Tibial nerve (tissue), 4 donors: ENCODE results near the gene ROPN1L. TPM values are rescaled to one million over a fixed set of nuclear protein-coding genes. Genes with fewer than 3 reads are reported as not detected.
A peak's percentile ranks its signal among the peaks of the same experiment; 100 is the strongest.

Experiments
- DNase-seq, 2 donors: peaks; one replicate each; pipeline ENCODE4 v3.0.0-alpha.2; 2019; ENCODE audit warnings: low spot score in 2 of 2
- H3K27ac ChIP-seq, 4 donors: fragments of 200-600 bp; sonication (generic) in 3 of 4; one replicate each; pipeline ENCODE4 v1.5.1; 2017 to 2019; ENCODE audit warnings: mild to moderate bottlenecking in 1 of 4
- H3K27me3 ChIP-seq, 2 donors: fragments of 200-600 bp; sonication (generic) in 1 of 2; one replicate each; pipeline versions ENCODE4 v1.5.1 to v1.6.0; 2017 to 2019
- H3K36me3 ChIP-seq, 3 donors: fragments of 200-600 bp; sonication (generic); one replicate each; pipeline ENCODE4 v1.5.1; 2018 to 2019
- H3K4me1 ChIP-seq, 4 donors: fragments of 200-600 bp; sonication (generic) in 3 of 4; one replicate each; pipeline ENCODE4 v1.5.1; 2017 to 2019
- H3K4me3 ChIP-seq, 4 donors: fragments of 200-600 bp; sonication (generic) in 3 of 4; one replicate each; pipeline ENCODE4 v1.5.1; 2017 to 2019; ENCODE audit warnings: mild to moderate bottlenecking in 1 of 4, moderate library complexity in 1 of 4
- H3K9me3 ChIP-seq, 4 donors: fragments of 200-600 bp; sonication (generic) in 3 of 4; one replicate each; pipeline ENCODE4 v1.5.1; 2017 to 2019
- CTCF ChIP-seq, 5 experiments: fragments of 200-600 bp in 3 of 5; fragments of 450-650 bp in 2 of 5; sonication (generic) in 3 of 5; IDR thresholded peaks; one replicate each; pipeline ENCODE4 v1.5.1; 2016 to 2019; ENCODE audit warnings: antibody characterized with exemption in 5 of 5, mild to moderate bottlenecking in 3 of 5, moderate library complexity in 2 of 5
- EP300 ChIP-seq, 2 donors: sonication (generic); formaldehyde crosslinking; IDR thresholded peaks; one replicate each; pipeline ENCODE4 v1.6.1; 2017; ENCODE audit warnings: antibody characterized with exemption in 2 of 2, mild to moderate bottlenecking in 1 of 2
- POLR2A ChIP-seq, 2 donors: fragments of 450-650 bp; IDR thresholded peaks; one replicate each; pipeline ENCODE4 v1.6.1; 2017; ENCODE audit warnings: antibody characterized with exemption in 2 of 2, mild to moderate bottlenecking in 2 of 2, moderate library complexity in 2 of 2
- WGBS, 2 donors: methylation state at CpG; one replicate each; pipeline ENCODE4 v1.1.5; 2018; 5-methylcytosine and 5-hydroxymethylcytosine counted together
- total RNA-seq, 4 donors: library from RNA; depleted of rRNA; stranded (reverse); fragments of >200 nt; gene quantifications; one replicate each; pipeline ENCODE4 v1.1.0, GENCODE V29; 2016

The ROPN1L gene
- total RNA-seq, 4 donors from 2014 or later = 0.98 TPM; not detected in 3

DNA sequence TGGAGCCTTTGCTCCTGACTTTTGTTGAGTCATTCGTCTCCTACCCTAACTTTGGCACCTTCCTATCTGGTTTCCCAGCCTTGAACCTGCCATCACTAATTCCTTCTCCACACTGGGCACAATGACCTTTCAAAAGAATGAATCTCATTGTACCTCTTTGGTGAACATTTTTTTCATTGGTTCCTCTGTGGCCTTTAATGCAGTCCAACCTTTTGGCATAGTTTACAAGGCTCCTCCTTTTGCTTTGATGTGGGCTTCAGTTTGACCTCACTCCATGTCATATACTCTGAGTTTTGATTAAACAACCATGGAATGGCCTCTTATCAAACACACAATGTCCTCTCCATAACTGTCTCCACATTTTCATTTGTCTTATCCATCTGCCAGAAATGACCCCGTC is 14.5 kb upstream of the ROPN1L start:
- no peak for DNase-seq
- no peaks in the 10 kb centered on the region for H3K4me1 ChIP-seq
- no peaks in the 10 kb centered on the region for H3K9me3 ChIP-seq
- peaks cover 0 to 2% of the 10 kb centered on the region in 2 donors for H3K27me3 ChIP-seq
- H3K36me3 ChIP-seq = peaks cover 0 to 81% (median 25%) of the 10 kb centered on the region in 3 donors
- TF ChIP-seq EP300 (IDR thresholded peaks at IDR 0.05) = no peak
- TF ChIP-seq CTCF (IDR thresholded peaks at IDR 0.05) = no peak
- TF ChIP-seq POLR2A (IDR thresholded peaks at IDR 0.05) = no peak
- no peak overlapping the region for H3K4me3 ChIP-seq
- no peak overlapping the region for H3K27ac ChIP-seq
- 78 to 86% methylated on average over 2 of the region's 2 CpGs for WGBS, 2 donors

DNA sequence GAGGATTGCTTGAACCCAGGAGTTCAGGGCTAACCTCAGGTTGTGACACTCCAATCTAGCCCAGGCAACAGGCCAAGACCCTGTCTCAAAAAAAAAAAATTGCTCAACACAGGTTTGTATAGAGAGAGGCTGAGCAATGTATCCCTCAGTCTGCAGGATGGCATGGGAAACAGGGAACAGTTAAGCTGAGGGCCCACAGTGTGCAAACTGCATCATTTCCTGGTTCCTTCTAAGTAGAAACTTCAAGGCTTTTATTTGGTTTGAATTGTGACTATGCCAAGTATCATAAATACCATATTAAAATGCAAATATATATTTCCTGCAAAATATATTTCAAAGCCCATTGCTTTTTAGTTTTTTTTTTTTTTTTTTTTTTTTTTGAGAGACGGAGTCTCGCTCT is 13.7 kb upstream of the ROPN1L start:
- TF ChIP-seq CTCF (IDR thresholded peaks at IDR 0.05) = no peak
- no peak for TF ChIP-seq EP300 (IDR thresholded peaks at IDR 0.05)
- no peak for TF ChIP-seq POLR2A (IDR thresholded peaks at IDR 0.05)
- 93 to 100% methylated on average over 2 of the region's 2 CpGs for WGBS, 2 donors
- no peak for DNase-seq
- peaks cover 0 to 2% of the 10 kb centered on the region in 2 donors for H3K27me3 ChIP-seq
- no peak overlapping the region for H3K27ac ChIP-seq
- H3K4me1 ChIP-seq = no peaks in the 10 kb centered on the region
- peaks cover 0 to 85% (median 26%) of the 10 kb centered on the region in 3 donors for H3K36me3 ChIP-seq
- H3K9me3 ChIP-seq = no peaks in the 10 kb centered on the region
- H3K4me3 ChIP-seq = no peak overlapping the region

- H3K9me3 ChIP-seq = no peaks in the 10 kb centered on the region
- 57 to 68% methylated on average over 1 of the region's 1 CpG for WGBS, 2 donors
- TF ChIP-seq POLR2A (IDR thresholded peaks at IDR 0.05) (no peak), EP300 (IDR thresholded peaks at IDR 0.05) (no peak), CTCF (IDR thresholded peaks at IDR 0.05) (no peak)
- peaks cover 0 to 2% of the 10 kb centered on the region in 2 donors for H3K27me3 ChIP-seq
- no peak for DNase-seq
- no peak overlapping the region for H3K4me3 ChIP-seq
- no peaks in the 10 kb centered on the region for H3K4me1 ChIP-seq
- peaks cover 0 to 77% (median 16%) of the 10 kb centered on the region in 3 donors for H3K36me3 ChIP-seq
- H3K27ac ChIP-seq = no peak overlapping the region
These were observed 10.3 kb upstream of the ROPN1L start for GRCh38 chr5:10431415-10431814.

GRCh38 chr5:10432059-10433008 is 9.3 kb upstream of the ROPN1L start:
- no peak for TF ChIP-seq POLR2A (IDR thresholded peaks at IDR 0.05)
- no peak for TF ChIP-seq CTCF (IDR thresholded peaks at IDR 0.05)
- no peak for TF ChIP-seq EP300 (IDR thresholded peaks at IDR 0.05)
- Histone ChIP-seq H3K9me3 (no peaks in the 10 kb centered on the region), H3K27ac (no peak overlapping the region), H3K4me1 (no peaks in the 10 kb centered on the region), H3K27me3 (peaks cover 0 to 2% of the 10 kb centered on the region in 2 donors), H3K36me3 (peaks cover 0 to 76% (median 9%) of the 10 kb centered on the region in 3 donors), H3K4me3 (no peak overlapping the region)
- DNase-seq = no peak
- 89 to 91% methylated on average over 8 of the region's 8 CpGs for WGBS, 2 donors

- Histone ChIP-seq H3K27me3 (peaks cover 0 to 2% of the 10 kb centered on the region in 2 donors), H3K4me1 (no peaks in the 10 kb centered on the region), H3K9me3 (no peaks in the 10 kb centered on the region), H3K27ac (peak overlapping the region in 1 of 4 donors; percentile 23), H3K36me3 (peaks cover 0 to 71% (median 4%) of the 10 kb centered on the region in 3 donors), H3K4me3 (no peak overlapping the region)
- no peak for DNase-seq
- TF ChIP-seq POLR2A (IDR thresholded peaks at IDR 0.05) (no peak), EP300 (IDR thresholded peaks at IDR 0.05) (no peak), CTCF (IDR thresholded peaks at IDR 0.05) (no peak)
- WGBS, 2 donors = 57 to 65% methylated on average over 5 of the region's 5 CpGs
These were observed 7.3 kb upstream of the ROPN1L start for GRCh38 chr5:10434392-10434791.
